Measurements from ENCODE around the gene SNX30.

The SNX30 gene

GRCh38 chr9:112861155-112861554 is 110.6 kb downstream of the SNX30 start:
- no peak for DNase-seq

DNA sequence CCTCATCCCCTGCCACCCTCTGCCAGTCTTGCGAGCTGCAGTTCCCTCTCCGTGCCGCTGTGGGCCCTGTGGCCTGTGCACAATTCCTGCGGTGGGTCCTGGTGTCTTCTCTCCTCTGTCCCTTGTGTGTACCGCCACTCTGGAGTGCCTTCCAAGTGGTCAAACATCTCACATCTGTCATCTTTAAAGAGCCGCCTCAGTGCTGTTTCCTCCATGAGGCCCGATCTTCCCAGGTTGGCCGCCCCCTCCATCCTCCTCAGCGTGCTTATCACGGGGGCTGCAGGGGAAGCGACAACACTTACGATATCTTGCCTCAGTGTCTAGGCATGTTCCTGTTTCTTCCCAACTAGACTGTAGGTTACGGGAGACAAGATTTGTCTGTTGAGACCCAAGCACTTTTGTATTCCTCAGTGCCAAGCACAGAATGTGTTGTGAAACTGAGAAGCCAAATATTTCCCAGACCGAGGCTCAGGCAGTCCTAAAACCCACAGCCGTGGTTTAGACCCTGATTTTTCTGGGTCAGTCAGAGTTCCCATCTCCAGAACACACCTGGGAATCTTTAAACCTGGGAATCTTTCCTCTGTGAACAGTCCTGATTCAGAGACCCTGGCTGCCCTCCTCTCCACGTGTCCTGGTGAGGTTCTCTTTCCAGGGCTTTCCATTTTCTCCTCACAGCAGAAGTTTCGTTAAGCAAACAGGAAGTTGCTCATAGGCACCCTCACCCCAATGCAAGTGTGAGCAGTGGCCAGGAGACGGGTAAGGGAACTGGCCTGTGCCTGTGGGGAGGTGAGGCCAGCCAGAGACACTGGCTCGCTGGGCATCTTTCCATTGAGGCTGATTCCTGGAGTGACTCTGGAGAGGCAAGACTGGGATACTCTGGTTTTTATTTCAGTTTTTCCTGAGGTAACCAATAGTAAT is 111.3 kb downstream of the SNX30 start:
- DNase-seq: no peak

- DNase-seq: no peak
These were observed 112.7 kb downstream of the SNX30 start for GRCh38 chr9:112863214-112863613.

DNA sequence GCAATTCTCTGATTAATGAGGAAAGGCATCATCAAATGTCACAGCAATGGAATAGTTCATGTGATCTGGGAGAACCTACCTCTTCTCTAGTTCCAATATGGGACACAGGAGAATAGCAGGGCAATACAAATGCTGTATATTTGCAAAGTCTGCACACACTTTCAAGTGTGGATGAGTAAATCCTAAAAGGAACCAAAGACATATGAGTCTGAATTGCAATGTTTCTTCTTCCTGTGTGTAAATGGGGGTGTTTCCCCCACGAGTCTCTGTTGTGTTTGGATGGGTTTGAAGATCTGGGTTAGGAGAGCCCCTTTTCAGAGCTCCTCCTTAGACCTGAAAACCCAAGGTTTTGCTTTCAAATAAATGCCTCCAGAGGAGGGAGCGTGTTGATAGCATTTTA is 113.2 kb downstream of the SNX30 start:
- DNase-seq: no peak

- no peak for DNase-seq
These were observed 113.8 kb downstream of the SNX30 start for GRCh38 chr9:112864403-112864802.

- DNase-seq: no peak
These were observed 114.4 kb downstream of the SNX30 start for GRCh38 chr9:112864982-112865381.

DNA sequence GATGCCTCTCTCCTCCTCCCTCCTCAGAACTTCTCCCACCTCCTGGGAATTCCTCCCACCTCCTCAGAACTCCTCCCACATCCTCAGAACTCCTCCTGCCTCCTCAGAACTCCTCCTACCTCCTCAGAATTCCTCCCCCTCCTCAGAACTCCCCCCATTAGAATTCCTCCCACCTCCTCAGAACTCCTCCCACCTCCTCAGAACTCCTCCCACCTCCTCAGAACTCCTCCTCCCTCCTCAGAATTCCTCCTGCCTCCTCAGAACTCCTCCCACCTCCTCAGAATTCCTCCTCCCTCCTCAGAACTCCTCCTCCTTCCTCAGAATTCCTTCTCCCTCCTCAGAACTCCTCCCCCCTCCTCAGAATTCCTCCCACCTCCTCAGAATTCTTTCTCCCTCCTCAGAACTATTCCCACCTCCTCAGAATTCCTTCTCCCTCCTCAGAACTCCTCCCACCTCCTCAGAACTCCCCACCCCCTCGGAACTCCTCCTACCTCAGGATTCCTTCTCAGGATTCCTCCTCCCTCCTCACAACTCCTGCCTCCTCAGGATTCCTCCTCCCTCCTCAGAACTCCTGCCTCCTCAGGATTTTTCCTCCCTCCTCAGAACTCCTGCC is 116.2 kb downstream of the SNX30 start:
- DNase-seq: peak; percentile 34

- peak; percentile 25 for DNase-seq
These were observed 116.9 kb downstream of the SNX30 start for GRCh38 chr9:112867275-112867991.

GRCh38 chr9:112868461-112868860 is 117.9 kb downstream of the SNX30 start:
- DNase-seq: no peak

DNA sequence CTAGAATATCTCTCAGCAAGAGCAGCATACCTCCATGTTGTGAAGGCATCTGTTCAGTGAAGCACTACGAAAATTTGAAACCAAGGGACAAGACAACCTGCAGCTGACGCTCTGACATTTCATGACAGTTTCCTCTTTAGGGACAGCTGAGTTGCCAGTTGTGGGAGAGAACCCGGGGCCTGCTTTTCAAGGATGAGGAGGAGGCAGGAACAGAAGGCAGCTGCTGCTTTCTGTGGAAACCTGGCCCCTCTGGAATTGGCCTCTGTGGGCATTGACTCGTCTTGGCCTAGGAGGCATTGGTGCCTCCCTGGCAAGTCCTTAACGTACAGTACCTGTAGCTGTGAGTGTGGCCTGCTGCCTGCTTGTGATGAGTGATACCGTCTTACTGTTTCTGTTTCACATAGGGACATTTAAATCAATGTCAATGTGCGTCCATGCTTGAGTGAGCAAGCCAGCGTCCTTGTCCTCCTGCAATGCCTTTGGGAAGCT is 118.5 kb downstream of the SNX30 start:
- DNase-seq: no peak

- DNase-seq: no peak
These were observed 119.4 kb downstream of the SNX30 start for GRCh38 chr9:112869917-112870316.

- DNase-seq: no peak
These were observed 120.0 kb downstream of the SNX30 start for GRCh38 chr9:112870556-112870955.

DNA sequence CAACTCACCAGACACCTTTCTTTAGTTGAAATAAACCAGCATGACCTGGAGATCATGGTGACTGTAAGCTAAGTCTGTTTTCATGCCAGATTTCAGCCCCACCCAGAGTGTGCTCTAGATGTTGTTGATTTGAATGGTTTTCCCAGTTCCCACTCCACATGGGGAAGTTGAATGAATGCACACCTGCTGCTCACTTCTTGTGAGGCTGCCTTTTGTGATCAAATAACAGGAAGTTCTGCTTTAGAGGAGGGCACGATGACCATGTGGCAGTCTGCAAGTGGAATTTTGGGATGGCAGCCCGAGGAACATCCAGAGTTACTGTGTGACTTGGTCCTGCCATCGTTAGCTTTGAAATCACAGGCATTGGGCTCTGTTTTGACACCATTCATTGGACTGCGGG is 121.5 kb downstream of the SNX30 start:
- DNase-seq: no peak

- no peak for DNase-seq
These were observed 123.3 kb downstream of the SNX30 start for GRCh38 chr9:112873773-112874405.

GRCh38 chr9:112878752-112879151 is 128.2 kb downstream of the SNX30 start:
- DNase-seq: no peak

DNA sequence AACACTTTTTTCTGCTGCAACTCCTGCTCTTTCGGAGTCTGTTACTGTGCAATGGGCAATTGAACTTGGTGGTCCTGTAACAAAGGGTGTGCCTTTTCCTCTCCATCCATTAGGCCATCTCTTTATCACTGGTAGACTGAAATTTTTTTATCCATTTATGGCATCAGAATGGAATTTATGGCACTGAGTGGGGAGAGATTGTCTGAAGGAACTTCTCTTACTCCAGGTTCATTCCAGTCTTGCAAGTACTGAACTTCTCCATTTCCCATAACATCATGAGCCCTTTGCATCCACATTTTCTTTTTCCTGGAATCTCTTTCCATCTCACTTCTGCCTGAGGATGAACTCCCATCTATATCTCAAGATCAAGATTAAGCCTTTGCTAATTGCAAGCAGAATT is 130.1 kb downstream of the SNX30 start:
- no peak for DNase-seq

DNA sequence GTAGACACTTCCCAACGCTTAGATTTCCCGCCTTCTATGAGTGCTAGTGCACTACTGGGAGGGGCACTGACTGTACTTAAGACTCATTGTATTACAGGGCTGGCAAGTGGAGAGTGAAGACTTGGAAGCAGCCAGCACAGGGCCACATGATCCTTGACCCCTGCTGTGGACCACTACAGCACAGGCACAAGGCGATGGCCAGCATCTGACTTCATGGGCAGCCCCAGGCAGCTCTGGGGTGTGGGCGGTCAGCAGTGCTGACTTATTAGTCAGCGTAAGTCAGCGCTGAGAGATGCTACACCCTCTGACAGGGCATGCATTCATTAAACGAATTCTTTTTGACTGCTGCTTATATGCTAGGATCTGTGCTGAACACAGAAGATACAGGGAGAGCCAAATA is 130.8 kb downstream of the SNX30 start:
- no peak for DNase-seq

DNA sequence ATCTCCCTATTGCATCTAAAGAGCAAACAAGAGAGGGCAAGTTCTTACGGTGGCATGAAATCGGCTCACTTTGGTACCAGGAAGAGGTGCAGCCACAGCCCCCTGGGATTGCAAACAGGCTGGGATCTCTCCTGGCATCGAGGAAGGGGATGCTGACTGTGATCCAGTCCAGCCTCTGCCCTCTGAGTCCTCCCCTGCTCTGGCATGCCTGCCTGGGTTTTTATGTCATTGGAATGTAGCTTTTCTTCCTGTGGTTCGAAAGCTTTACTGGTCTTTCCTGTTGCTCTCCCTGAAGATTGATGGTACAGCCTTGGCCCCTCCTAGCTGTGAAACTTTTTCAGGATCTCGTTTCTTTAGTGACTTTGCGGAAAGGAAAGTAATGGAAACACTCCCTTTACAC is 133.5 kb downstream of the SNX30 start:
- DNase-seq: no peak

GRCh38 chr9:112884721-112885120 is 134.2 kb downstream of the SNX30 start:
- DNase-seq: no peak

DNA sequence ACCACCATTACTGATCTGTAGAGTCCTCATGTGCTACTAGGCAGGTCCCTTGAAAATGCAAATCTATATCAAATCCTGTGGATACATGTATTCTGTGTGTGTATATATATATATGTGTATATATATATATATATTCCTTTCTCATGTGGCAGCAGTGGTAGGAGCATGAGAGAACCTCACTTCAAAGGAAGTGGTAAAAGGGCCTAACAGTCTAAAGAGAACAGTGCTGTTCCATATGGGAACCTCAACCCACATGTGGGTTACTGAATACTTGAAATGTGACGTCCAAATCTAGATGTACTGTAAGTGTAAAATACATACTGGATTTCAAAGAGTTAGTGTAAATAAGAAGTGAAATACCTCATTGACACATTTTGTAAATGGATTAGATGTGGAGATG is 134.8 kb downstream of the SNX30 start:
- no peak for DNase-seq

GRCh38 chr9:112886351-112886750 is 135.8 kb downstream of the SNX30 start:
- DNase-seq: no peak

DNA sequence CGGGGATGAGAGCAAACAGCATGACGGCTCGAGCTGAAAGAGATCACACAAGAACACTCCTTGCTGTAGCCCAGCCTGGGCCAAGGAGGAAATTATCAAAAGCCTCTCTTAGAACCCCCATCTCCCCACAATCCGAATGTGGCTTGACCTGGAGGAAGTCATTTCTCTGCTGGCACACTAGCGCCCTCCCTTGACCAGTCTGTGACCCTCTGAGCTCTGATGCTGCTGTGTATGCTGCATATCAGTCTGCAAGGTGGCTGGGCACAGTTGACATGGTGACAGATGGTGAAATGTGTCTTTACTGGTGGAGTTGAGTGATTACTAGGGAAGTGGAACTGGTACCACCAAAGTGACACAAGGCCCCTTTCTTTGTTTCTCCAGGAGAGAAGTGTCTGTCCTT is 136.8 kb downstream of the SNX30 start:
- no peak for DNase-seq
